ENCODE data around the gene EPHA4. TPM values are rescaled to one million over a fixed set of nuclear protein-coding genes. Genes with fewer than 3 reads are reported as not detected.

The EPHA4 gene
- total and polyA plus RNA-seq, 12 donors: 3.4 to 51.3 (median 18.6) TPM

DNA sequence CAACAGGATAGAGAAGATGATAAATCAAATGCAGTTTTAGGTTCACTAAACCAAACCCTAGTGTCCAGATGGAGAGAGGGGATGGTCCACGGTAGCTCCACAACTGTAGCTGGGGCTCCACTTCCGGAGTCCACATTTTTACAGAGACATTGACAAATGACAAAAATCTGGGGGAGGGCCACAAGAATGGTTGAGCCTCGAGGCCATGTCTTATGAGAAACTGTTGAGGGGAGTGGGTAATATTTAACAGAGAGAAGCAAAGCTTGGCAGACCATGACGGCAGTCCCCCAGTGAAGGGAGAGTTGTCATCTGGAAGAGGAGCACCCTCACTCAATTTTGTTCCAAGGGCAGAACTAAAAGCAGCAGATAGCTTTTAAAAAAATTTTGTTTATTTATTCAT, 17.6 kb upstream of the EPHA4 start:
- intact Hi-C loops (cut with DNase I): loop anchor here in 2 of 10 donors (10.0 kb wide), 2 partner anchors 375 to 385 kb away; no protein-coding TSS in a partner anchor

DNA sequence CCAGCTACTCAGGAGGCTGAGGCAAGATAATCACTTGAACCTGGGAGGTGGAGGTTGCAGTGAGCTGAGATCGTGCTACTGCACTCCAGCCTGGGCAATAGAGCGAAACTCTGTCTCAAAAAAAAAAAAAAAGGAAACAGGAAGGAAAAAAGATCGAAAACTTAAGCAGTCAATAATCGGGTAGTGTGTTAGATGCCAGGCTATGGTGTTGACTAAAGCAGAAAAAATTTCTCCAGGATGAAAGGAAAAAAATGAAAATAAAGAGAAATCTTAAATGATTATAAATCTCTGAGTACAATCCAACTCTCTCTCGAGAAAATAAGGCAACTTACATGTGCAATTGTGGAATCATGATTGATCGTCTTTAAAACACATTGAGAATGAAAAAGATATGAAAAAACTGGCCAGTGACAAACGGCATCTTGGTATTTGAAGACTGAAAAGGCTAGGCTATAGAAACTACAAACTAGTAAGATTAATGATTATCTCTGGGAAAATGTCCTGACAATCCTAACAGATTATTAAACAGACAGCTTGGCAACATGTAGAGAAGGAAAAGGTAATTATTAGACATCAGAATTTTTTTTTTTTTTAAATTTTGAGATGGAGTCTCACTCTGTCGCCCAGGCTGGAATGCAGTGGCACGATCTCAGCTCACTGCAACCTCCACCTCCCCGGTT, 16.3 kb upstream of the EPHA4 start:
- intact Hi-C loops (cut with DNase I): loop anchor here in 1 of 10 donors (10.0 kb wide), 1 partner anchor 376 kb away; no protein-coding TSS in a partner anchor
- DNase-seq: no peak
- 79 to 87% methylated on average over 10 of the region's 10 CpGs for WGBS, 2 donors
- no peak overlapping the region for H3K4me3 ChIP-seq
- no peak overlapping the region for H3K27ac ChIP-seq
- H3K9me3 ChIP-seq: no peaks in the 10 kb centered on the region
- peaks cover 0 to 37% (median 18%) of the 10 kb centered on the region in 7 donors for H3K27me3 ChIP-seq
- TF ChIP-seq, protein P1, sequence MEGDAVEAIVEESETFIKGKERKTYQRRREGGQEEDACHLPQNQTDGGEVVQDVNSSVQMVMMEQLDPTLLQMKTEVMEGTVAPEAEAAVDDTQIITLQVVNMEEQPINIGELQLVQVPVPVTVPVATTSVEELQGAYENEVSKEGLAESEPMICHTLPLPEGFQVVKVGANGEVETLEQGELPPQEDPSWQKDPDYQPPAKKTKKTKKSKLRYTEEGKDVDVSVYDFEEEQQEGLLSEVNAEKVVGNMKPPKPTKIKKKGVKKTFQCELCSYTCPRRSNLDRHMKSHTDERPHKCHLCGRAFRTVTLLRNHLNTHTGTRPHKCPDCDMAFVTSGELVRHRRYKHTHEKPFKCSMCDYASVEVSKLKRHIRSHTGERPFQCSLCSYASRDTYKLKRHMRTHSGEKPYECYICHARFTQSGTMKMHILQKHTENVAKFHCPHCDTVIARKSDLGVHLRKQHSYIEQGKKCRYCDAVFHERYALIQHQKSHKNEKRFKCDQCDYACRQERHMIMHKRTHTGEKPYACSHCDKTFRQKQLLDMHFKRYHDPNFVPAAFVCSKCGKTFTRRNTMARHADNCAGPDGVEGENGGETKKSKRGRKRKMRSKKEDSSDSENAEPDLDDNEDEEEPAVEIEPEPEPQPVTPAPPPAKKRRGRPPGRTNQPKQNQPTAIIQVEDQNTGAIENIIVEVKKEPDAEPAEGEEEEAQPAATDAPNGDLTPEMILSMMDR (IDR thresholded peaks at IDR 0.05): no peak
- no peaks in the 10 kb centered on the region for H3K4me1 ChIP-seq
- no peaks in the 10 kb centered on the region for H3K36me3 ChIP-seq
- no peak for ATAC-seq

More for the DNA sequence above, 17.6 kb upstream of the EPHA4 start:
- TF ChIP-seq, protein P1 (IDR thresholded peaks at IDR 0.05): no peak
- H3K4me3 ChIP-seq: no peak overlapping the region
- no peak overlapping the region for H3K27ac ChIP-seq
- DNase-seq (no peak), ATAC-seq (no peak)
- peaks cover 0 to 36% (median 18%) of the 10 kb centered on the region in 7 donors for H3K27me3 ChIP-seq
- H3K4me1 ChIP-seq: no peaks in the 10 kb centered on the region
- H3K9me3 ChIP-seq: no peaks in the 10 kb centered on the region
- WGBS, 2 donors: 80 to 86% methylated on average over 4 of the region's 4 CpGs
- H3K36me3 ChIP-seq: no peaks in the 10 kb centered on the region

DNA sequence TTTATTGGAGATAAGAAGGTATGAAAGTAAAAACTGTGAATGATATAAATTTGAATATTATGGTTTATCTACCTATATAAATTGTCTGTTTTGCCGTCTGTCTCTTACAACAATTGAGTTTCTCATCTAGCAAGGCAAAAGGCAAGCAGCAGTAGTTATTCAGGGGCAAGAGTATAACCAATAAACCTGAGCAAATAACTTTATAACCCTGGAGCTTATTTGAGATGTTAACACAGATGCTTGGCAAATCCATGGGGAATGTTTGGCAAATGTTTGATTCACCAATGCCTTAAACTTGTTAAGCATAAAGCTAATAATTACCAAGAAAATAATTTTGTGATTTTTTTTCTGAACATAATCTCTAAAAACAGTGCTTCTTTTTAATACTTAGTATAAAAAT, 9.9 kb upstream of the EPHA4 start:
- TF ChIP-seq, protein P1 (IDR thresholded peaks at IDR 0.05): no peak
- Histone ChIP-seq H3K36me3 (no peaks in the 10 kb centered on the region), H3K27me3 (peaks cover 0 to 61% (median 28%) of the 10 kb centered on the region in 7 donors), H3K27ac (no peak overlapping the region), H3K4me1 (no peaks in the 10 kb centered on the region), H3K9me3 (no peaks in the 10 kb centered on the region), H3K4me3 (no peak overlapping the region)
- WGBS, 2 donors: 96 to 98% methylated on average over 1 of the region's 1 CpG
- ATAC-seq (no peak), DNase-seq (no peak)
- intact Hi-C loops (cut with DNase I): loop anchor here in 1 of 10 donors (10.0 kb wide), 1 partner anchor 383 kb away; no protein-coding TSS in a partner anchor

DNA sequence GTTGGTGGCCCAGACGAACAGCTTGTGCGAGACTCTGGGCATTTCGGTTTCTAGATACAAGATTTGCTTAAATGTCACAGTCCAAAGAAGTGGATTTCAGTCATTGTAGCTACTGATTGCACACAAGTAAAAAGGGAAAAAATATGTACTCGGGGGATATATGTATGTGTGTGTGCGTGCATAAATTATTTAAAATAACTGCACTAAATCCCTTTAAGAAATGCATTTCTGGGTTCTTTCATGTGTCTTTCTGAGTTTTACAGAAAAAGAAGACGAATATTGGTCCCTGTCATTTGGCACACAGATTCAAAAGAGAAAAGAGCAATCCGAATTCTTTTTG, 2.1 kb upstream of the EPHA4 start:
- H3K27me3 ChIP-seq: peaks cover 0 to 97% (median 11%) of the 10 kb centered on the region in 7 donors

More for the DNA sequence above, 2.1 kb upstream of the EPHA4 start:
- no peak for ATAC-seq
- no peak for DNase-seq
- no peaks in the 10 kb centered on the region for H3K36me3 ChIP-seq
- intact Hi-C loops (cut with DNase I): loop anchor here (2.0 to 10.0 kb wide), 16 partner anchors 47 to 1839 kb away; no protein-coding TSS in a partner anchor
- H3K27ac ChIP-seq: peak overlapping the region in 4 of 10 donors; percentile 15 to 95 (median 92)
- no peaks in the 10 kb centered on the region for H3K9me3 ChIP-seq
- 15 to 18% methylated on average over 7 of the region's 7 CpGs for WGBS, 2 donors
- peaks cover 0 to 41% (median 14%) of the 10 kb centered on the region in 9 donors for H3K4me1 ChIP-seq
- TF ChIP-seq, protein P1 (IDR thresholded peaks at IDR 0.05): no peak
- H3K4me3 ChIP-seq: peak overlapping the region; percentile 59 to 92 (median 78)
